Activated B cell treated with CpG ODN at 0.5 μM for 24 hours (primary cell): ENCODE results near the gene MYH7B. TPM values are rescaled to one million over a fixed set of nuclear protein-coding genes. Genes with fewer than 3 reads are reported as not detected.

Experiments used
- ATAC-seq: fragments of 200-7000 bp; cut with Tn5 transposase; one replicate; pipeline ENCODE4 v1.10.0; 2021; ENCODE audit warnings: low read depth, mild to moderate bottlenecking, moderate library complexity
- CTCF ChIA-PET: fragments of 350-600 bp; sonication (Branson Sonifier 250); formaldehyde crosslinking; loops from one replicate; lab custom pipeline; 2021; ENCODE audit warnings: antibody characterized with exemption; lab: Charles Lee
- POLR2A ChIA-PET: fragments of 350-600 bp; sonication (Branson Sonifier 250); formaldehyde crosslinking; loops from one replicate; lab custom pipeline; 2021; ENCODE audit warnings: antibody characterized with exemption; lab: Charles Lee
- DNase-seq: peaks from one replicate; pipeline ENCODE4 v3.0.0; 2022
- H3K27ac Mint-ChIP-seq: one replicate; pipeline ENCODE4 v1.8.0; 2020; ENCODE audit warnings: mixed read lengths
- H3K27me3 Mint-ChIP-seq: one replicate; pipeline ENCODE4 v1.8.0; 2021; ENCODE audit warnings: mixed read lengths
- H3K36me3 Mint-ChIP-seq: one replicate; pipeline ENCODE4 v1.8.0; 2021; ENCODE audit warnings: low read depth, mixed read lengths
- H3K4me1 Mint-ChIP-seq: one replicate; pipeline ENCODE4 v1.8.0; 2021; ENCODE audit warnings: mixed read lengths
- H3K4me3 Mint-ChIP-seq: one replicate; pipeline ENCODE4 v1.8.0; 2020; ENCODE audit warnings: mild to moderate bottlenecking, mixed read lengths
- H3K9me3 Mint-ChIP-seq: one replicate; pipeline ENCODE4 v1.8.0; 2020; ENCODE audit warnings: mixed read lengths
- intact Hi-C: fragments of 100-400 bp; cut with micrococcal nuclease; formaldehyde crosslinking; loops from one replicate; pipeline ENCODE4 v1.15.1; 2024
- total RNA-seq: library from RNA; stranded (reverse); gene quantifications from 2 replicates; pipeline ENCODE4 v1.2.3, GENCODE V29; 2022
- TF ChIP-seq, protein P1 (sequence below): fragments of 200-600 bp; IDR thresholded peaks from one replicate; pipeline ENCODE4 v1.8.0; 2022; ENCODE audit warnings: antibody characterized with exemption, mild to moderate bottlenecking

The MYH7B gene
- total RNA-seq, 1 donor from 2014 or later = 0.35 TPM

GRCh38 chr20:34925341-34925740 is 30.3 kb upstream of the MYH7B start:
- Mint-ChIP-seq H3K36me3 (peaks cover 18% of the 10 kb centered on the region), H3K9me3 (no peaks in the 10 kb centered on the region), H3K27ac (no peak overlapping the region), H3K4me3 (no peak overlapping the region), H3K4me1 (no peaks in the 10 kb centered on the region), H3K27me3 (no peaks in the 10 kb centered on the region)
- TF ChIP-seq, protein P1, sequence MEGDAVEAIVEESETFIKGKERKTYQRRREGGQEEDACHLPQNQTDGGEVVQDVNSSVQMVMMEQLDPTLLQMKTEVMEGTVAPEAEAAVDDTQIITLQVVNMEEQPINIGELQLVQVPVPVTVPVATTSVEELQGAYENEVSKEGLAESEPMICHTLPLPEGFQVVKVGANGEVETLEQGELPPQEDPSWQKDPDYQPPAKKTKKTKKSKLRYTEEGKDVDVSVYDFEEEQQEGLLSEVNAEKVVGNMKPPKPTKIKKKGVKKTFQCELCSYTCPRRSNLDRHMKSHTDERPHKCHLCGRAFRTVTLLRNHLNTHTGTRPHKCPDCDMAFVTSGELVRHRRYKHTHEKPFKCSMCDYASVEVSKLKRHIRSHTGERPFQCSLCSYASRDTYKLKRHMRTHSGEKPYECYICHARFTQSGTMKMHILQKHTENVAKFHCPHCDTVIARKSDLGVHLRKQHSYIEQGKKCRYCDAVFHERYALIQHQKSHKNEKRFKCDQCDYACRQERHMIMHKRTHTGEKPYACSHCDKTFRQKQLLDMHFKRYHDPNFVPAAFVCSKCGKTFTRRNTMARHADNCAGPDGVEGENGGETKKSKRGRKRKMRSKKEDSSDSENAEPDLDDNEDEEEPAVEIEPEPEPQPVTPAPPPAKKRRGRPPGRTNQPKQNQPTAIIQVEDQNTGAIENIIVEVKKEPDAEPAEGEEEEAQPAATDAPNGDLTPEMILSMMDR = no peak
- intact Hi-C loops = no loop called here
- POLR2A ChIA-PET = no interaction called here
- ATAC-seq (no peak), DNase-seq (no peak)
- CTCF ChIA-PET = no interaction called here

DNA sequence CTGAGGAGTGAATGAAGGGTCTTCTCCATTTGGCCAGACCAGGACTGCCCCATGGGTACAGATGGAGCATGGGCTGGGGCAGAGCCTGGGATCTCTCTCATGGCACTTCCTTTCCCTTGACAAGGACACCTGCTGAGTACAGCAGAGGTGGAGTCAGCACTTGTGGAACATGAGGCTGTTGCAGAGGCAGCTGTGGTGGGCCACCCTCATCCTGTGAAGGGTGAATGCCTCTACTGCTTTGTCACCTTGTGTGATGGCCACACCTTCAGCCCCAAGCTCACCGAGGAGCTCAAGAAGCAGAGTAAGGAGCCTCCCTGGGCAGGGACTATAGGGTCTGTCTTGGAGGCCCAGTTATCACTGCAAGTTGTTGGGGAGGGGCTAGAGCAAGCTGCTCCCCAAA is 29.7 kb upstream of the MYH7B start:
- ChIA-PET POLR2A (no interaction called here), CTCF (no interaction called here)
- H3K27me3 Mint-ChIP-seq = no peaks in the 10 kb centered on the region
- no peaks in the 10 kb centered on the region for H3K9me3 Mint-ChIP-seq
- intact Hi-C loops = no loop called here
- TF ChIP-seq, protein P1 = no peak
- no peak for ATAC-seq
- H3K36me3 Mint-ChIP-seq = peaks cover 17% of the 10 kb centered on the region
- H3K4me3 Mint-ChIP-seq = no peak overlapping the region
- H3K27ac Mint-ChIP-seq = no peak overlapping the region
- DNase-seq = no peak
- H3K4me1 Mint-ChIP-seq = no peaks in the 10 kb centered on the region

DNA sequence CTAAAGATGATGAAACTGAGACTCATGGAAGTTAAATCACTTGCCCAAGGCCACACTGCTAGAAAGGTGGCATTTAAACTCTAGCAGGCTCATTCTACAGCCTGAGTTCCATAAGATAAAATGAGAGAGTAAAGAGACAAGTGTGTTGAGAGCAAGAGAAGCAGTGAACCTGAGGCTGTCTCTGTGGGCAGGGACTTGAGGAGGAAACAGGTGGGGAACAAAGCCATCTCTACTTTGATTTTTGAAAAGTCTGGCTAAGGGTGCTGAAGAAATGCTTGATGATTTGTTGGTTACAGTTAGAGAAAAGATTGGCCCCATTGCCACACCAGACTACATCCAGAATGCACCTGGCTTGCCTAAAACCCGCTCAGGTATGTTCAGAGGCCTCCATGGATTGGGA is 29.1 kb upstream of the MYH7B start:
- POLR2A ChIA-PET = no interaction called here
- Mint-ChIP-seq H3K4me1 (no peaks in the 10 kb centered on the region), H3K36me3 (peaks cover 23% of the 10 kb centered on the region), H3K9me3 (no peaks in the 10 kb centered on the region), H3K4me3 (no peak overlapping the region), H3K27ac (no peak overlapping the region), H3K27me3 (no peaks in the 10 kb centered on the region)
- no peak for ATAC-seq
- intact Hi-C loops = no loop called here
- CTCF ChIA-PET = no interaction called here
- TF ChIP-seq, protein P1 = no peak
- DNase-seq = no peak

DNA sequence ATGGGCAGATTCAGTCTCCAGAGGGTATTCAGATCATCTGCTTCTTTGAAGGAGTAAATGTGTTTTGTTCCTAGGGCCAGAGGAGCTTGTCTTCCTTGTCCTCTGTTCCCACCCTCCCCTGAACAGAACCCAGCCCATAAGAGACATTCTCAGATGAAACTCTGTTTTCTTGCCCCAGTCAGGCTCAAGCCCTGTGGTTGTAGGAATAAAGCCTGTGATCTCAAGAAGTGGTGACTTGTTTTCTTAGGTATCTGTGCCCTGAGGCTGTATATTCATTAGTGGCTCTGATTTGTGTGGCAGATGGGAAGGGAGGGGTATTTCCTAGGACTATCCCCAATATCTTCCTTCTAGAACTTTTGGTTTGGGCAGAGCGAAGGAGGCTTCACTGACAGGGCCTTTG is 27.9 kb upstream of the MYH7B start:
- Mint-ChIP-seq H3K4me1 (no peaks in the 10 kb centered on the region), H3K27ac (no peak overlapping the region), H3K36me3 (peaks cover 24% of the 10 kb centered on the region), H3K4me3 (no peak overlapping the region), H3K9me3 (no peaks in the 10 kb centered on the region), H3K27me3 (no peaks in the 10 kb centered on the region)
- TF ChIP-seq, protein P1 = no peak
- no peak for ATAC-seq
- intact Hi-C loops = no loop called here
- no peak for DNase-seq
- ChIA-PET CTCF (no interaction called here), POLR2A (no interaction called here)

DNA sequence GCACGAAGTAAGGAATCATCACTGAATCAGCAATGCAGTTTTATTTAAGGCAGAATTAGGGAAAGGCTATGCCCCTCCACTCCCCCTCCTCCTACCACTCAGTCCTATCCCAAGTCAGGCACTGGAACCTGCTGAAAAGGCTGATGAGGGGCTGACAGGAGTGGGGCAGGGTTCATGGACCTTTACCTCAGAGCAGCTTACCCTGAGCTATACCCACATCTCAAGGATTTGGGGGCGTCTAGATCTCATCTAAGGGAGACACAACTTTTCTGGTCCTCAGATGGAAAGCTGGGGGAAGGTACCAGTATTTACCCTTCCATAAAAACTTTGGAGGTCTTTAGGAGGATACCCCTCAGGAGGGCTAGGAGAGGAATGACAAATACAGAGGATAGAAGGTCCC is 27.3 kb upstream of the MYH7B start:
- ChIA-PET CTCF (no interaction called here), POLR2A (interaction anchor here (0.6 kb wide), 1 partner anchor 62 kb away, joined by 5 read pairs; no protein-coding TSS in a partner anchor)
- H3K4me3 Mint-ChIP-seq = no peak overlapping the region
- H3K36me3 Mint-ChIP-seq = peaks cover 28% of the 10 kb centered on the region
- H3K27me3 Mint-ChIP-seq = no peaks in the 10 kb centered on the region
- no peak overlapping the region for H3K27ac Mint-ChIP-seq
- DNase-seq = no peak
- intact Hi-C loops = no loop called here
- TF ChIP-seq, protein P1 = no peak
- no peaks in the 10 kb centered on the region for H3K9me3 Mint-ChIP-seq
- ATAC-seq = no peak
- no peaks in the 10 kb centered on the region for H3K4me1 Mint-ChIP-seq
